HG02885 (cell line): Measurements from ENCODE around the gene CHCHD10.

Experiments
- ATAC-seq: cut with Tn5 transposase; IDR thresholded peaks from one replicate; pipeline ENCODE4 v1.9.1; 2021; ENCODE audit warnings: mild to moderate bottlenecking; ENCODE audit not compliant: unreplicated experiment, poor library complexity

CHCHD10 gene

GRCh38 chr22:23774114-23774921 is 6.5 kb upstream of the CHCHD10 start:
- no peak for ATAC-seq

DNA sequence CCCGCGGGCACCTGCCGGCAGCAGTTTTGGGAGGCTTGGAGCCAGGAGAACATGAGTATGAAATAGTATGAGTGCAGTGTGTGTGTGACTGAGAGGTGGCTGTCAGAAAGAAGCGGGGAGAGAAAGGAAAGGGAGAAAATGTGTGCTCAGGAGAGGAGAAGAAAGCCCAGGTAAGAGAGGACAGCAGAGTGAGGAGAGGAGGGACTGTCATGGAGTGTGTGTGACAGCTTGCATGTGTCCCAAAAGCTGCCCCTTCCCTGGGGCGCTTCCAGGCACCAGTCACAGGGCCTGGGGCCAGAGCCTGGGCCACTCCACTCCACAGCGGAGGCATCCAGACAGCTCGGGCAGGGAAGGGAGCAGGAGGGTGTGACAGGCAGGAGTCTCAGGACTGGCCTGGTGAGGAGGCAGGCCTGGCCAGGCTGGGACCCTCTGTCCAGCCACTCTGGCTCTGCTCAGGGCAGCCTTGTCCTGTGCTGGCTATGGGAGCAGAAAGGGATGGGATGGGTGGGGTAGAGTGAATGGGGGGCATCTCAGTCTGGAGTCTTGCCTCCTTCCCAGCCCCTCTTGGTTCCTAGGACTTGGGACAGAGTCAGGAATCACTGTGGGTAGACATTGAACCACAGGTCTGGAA is 5.8 kb upstream of the CHCHD10 start:
- no peak for ATAC-seq

DNA sequence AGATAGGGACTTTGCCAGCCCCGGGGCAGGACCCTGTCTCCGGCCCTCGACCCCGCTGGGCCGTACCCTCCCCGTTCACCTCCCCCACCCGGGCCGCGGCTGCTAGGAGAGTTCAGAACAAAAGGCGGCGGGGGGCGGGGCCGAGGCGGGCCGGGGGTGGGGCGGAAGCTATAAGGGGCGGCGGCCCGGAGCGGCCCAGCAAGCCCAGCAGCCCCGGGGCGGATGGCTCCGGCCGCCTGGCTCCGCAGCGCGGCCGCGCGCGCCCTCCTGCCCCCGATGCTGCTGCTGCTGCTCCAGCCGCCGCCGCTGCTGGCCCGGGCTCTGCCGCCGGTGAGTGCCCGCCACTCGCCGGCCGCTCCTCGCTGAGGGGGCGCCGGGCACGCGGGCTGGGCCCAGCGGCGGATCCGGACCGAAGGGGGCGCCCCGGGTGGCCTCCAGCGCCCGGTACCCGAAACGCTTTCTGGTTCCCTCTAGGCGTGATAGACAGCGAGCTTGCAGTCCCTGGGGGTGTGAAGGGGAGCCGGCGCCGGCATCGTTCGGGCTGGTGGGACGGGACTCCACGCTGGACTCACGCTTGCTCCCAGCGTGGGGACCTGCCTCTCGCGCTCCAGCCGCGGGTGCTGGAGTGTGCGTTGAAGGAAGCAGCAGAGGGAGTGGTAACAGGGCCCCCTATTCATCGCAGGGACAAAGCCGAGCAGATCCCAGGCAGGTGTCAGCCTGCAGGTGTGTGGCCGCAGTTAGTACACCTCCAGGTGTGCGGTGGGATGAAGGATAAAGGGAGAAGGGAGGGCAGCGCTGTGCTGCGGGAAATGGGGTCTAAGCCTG is 5.1 kb upstream of the CHCHD10 start, which contains the start of gene MMP11:
Gene MMP11, plus strand, starts transcription at position 201 of the 825 bp plus-strand sequence. Its CDS starts 22 bp downstream, at position 223.
- no peak for ATAC-seq

GRCh38 chr22:23772315-23772648 is 4.5 kb upstream of the CHCHD10 start:
- no peak for ATAC-seq

DNA sequence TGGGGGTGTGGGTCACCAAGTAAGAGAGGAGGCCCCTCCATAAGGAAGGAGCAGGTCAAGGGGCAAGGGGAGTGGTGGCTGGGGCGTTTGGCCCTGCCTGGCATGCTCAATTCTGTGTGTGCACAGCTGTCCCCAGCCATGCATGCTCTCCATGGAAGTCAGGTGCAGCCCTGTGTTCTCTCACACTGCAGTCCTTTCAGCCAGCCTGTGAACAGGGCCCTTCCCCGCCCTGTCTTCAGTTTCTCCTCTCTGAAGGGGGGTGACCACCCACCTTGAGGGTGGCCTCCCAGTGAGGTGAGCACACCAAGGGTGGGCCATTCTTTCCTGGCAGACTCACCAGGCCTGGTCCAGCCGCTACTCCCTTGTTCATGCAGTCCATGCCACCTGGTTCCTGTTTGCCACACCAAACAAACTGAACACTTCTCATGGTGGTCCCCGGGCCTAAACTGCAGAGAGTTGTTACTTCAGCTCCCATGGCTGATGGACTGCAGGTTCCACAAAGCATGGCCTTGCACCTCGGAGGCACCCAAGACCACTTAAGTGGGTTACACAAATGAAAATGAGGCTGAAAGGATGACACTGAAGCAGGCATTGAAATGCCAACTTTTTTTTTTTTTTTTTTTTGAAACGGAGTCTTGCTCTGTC is 1.7 kb upstream of the CHCHD10 start:
- no peak for ATAC-seq

GRCh38 chr22:23767303-23767672 is 484 bp downstream of the CHCHD10 start:
- ATAC-seq, result no peak

GRCh38 chr22:23764899-23765881 is 2.6 kb downstream of the CHCHD10 start:
- no peak for ATAC-seq

DNA sequence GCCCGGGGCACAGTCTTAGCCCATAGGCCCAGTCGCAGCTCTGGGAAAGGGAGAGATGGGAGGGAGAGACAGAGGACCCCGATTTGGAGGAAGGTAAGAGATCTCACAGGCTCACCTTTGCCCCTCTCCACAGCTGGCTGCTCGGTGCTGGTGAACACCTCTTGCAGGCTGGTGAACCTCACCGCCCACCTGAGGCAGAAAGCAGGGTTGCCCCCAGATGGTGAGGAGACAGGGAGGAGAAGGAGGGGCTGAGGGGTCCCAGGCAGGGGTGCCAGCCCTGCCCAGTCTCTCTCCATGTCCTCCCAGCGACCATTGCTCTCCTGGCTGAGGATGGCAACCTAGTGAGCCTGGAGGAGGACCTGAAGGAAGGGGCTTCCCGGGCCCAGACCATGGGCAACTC is 3.8 kb downstream of the CHCHD10 start:
- no peak for ATAC-seq

GRCh38 chr22:23763579-23763945 is 4.2 kb downstream of the CHCHD10 start:
- no peak for ATAC-seq

- no peak for ATAC-seq
These were observed 4.8 kb downstream of the CHCHD10 start, which contains the start of gene C22orf15 for GRCh38 chr22:23762842-23763578. Gene C22orf15 (plus strand): TSS chr22:23762990. CDS start chr22:23763307, 317 bp downstream.

GRCh38 chr22:23760056-23760455 is 7.7 kb downstream of the CHCHD10 start:
- ATAC-seq, result no peak

GRCh38 chr22:23759566-23759965 is 8.2 kb downstream of the CHCHD10 start:
- ATAC-seq, result no peak

DNA sequence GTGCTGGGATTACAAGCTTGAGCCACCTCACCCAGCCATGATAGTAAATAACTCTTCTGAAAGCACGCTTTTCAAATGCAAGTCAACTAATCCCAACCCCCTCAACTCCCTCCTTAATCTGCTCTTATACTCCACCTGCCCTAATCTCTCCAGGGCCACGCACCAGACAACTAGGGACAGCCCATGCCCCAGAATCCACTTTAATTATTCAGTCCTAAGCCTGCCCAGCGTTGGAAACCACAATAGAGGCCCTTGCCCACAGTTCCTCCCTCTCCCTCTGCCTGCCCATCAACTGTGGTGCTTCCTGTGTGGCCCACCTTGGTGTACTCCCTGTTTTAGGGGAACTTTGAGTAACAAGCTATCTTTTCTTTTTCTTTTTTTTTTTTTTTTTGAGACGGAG is 10.9 kb downstream of the CHCHD10 start:
- no peak for ATAC-seq

GRCh38 chr22:23755711-23756110 is 12.1 kb downstream of the CHCHD10 start:
- ATAC-seq, result no peak

- no peak for ATAC-seq
These were observed 12.7 kb downstream of the CHCHD10 start for GRCh38 chr22:23754980-23755636.

- no peak for ATAC-seq
These were observed 13.4 kb downstream of the CHCHD10 start, which contains the start of gene VPREB3 for GRCh38 chr22:23754220-23754919. Gene VPREB3 (minus strand): TSS chr22:23754425. CDS start chr22:23754363, 62 bp downstream.

DNA sequence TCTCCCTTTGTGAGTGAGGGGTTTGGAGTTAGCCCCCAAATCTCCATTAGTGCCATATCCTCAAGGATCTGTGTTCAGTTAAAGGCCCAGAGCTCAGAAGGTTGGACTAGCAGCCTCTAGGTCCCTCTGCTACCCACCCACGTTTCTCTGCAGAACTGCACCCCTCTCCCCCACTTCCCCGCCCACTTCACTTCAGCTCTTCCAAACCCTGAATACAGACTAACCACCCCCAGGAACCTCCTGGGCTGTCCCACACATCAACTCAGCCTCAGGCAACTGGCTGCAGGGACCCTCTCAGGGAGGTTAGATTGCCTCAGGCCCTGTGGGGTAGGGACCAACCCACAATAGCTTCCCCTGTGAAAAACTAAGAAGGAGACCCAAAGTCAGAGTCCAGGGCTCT is 14.4 kb downstream of the CHCHD10 start:
- ATAC-seq, result no peak

DNA sequence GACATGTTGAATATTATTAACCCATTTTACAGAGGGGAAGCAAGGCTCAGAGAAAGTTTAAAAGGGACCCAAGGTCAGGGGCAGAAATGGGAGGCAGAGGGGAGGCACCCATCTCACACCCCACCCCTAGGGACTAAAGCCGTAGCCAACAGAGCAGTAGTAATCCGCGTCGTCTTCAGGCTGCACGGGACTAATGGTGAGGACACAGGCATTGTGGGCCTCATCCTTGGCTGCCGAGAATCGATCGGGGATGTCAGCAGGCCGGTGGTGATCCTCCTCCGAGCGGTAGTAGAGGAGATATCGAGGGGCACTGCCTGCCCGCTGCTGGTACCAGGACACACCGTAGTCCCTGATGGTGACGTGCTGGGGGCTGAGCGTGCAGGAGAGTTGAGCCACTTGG is 15.0 kb downstream of the CHCHD10 start:
- no peak for ATAC-seq
